OCI-LY3 (cell line): ENCODE data around the gene SMCHD1.
"Not testable (repeated sequence)": the region's sequence is repeated elsewhere in the genome, so short reads cannot be mapped to it uniquely, and the experiment has no call there.

Source experiments
- H2AFZ ChIP-seq: fragments of 200-600, 300-600 bp; shearing (Covaris generic); 2 replicates; pipeline ENCODE4 v1.6.0; 2014; ENCODE audit warnings: antibody characterized with exemption, low read depth, low read length
- H3K27ac ChIP-seq: fragments of 200-600, 300-600 bp; sonication (generic); 2 replicates; pipeline ENCODE4 v1.5.1; 2014; ENCODE audit warnings: mild to moderate bottlenecking, low read length, moderate library complexity, mixed read lengths
- H3K27me3 ChIP-seq: fragments of 200-600, 300-600 bp; sonication (generic); 2 replicates; pipeline ENCODE4 v1.6.1; 2014; ENCODE audit warnings: low read depth, low read length, mixed read lengths
- H3K36me3 ChIP-seq: fragments of 200-600, 300-600 bp; sonication (generic); replicated peaks from 2 replicates; pipeline ENCODE3; 2014; ENCODE audit warnings: low read depth, low read length, mixed read lengths
- H3K4me1 ChIP-seq: fragments of 300-600, 200-600 bp; sonication (generic); 2 replicates; pipeline ENCODE4 v1.6.1; 2014; ENCODE audit warnings: low read length, mixed read lengths
- H3K4me2 ChIP-seq: fragments of 200-600, 300-600 bp; sonication (generic); 2 replicates; pipeline ENCODE4 v1.6.1; 2014; ENCODE audit warnings: low read length, mixed read lengths
- H3K4me3 ChIP-seq: fragments of 300-600, 200-600 bp; sonication (generic); 2 replicates; pipeline ENCODE4 v1.5.1; 2014; ENCODE audit warnings: antibody characterized with exemption, mild to moderate bottlenecking, low read length, moderate library complexity
- H3K79me2 ChIP-seq: fragments of 300-600, 200-600 bp; shearing (Covaris generic); 2 replicates; pipeline ENCODE4 v1.6.1; 2014; ENCODE audit warnings: mild to moderate bottlenecking, low read length, mixed read lengths
- H3K9ac ChIP-seq: fragments of 300-600, 200-600 bp; shearing (Covaris generic); 2 replicates; pipeline ENCODE4 v1.6.0; 2014; ENCODE audit warnings: mild to moderate bottlenecking, low read length, moderate library complexity
- H3K9me3 ChIP-seq: fragments of 200-600, 300-600 bp; shearing (Covaris generic); 2 replicates; pipeline ENCODE4 v1.6.1; 2014; ENCODE audit warnings: low read length, mixed read lengths; ENCODE audit not compliant: insufficient read depth
- H4K20me1 ChIP-seq: fragments of 200-600, 300-600 bp; sonication (generic); 2 replicates; pipeline ENCODE4 v1.6.1; 2016; ENCODE audit warnings: low read length, mixed read lengths; ENCODE audit not compliant: insufficient read depth
- CTCF ChIP-seq: fragments of 200-600, 300-600 bp; sonication (generic); IDR thresholded peaks from 2 replicates; pipeline ENCODE4 v1.5.1; 2014; ENCODE audit warnings: antibody characterized with exemption, low read length, low read depth
- EZH2phosphoT487 ChIP-seq: fragments of 200-600 bp; shearing (Covaris generic); IDR thresholded peaks from 2 replicates; pipeline ENCODE4 v1.6.1; 2018; ENCODE audit warnings: antibody characterized with exemption, mixed run types, low read depth

Gene SMCHD1

GRCh38 chr18:2794159-2794558 lies 138.6 kb downstream of the SMCHD1 start:
- TF ChIP-seq EZH2phosphoT487 (no peak), CTCF (no peak)
- Histone ChIP-seq H3K9me3 (no peaks in the 10 kb centered on the region), H3K9ac (no peak overlapping the region), H3K36me3 (peaks cover 37% of the 10 kb centered on the region), H3K79me2 (no peaks in the 10 kb centered on the region), H3K27me3 (no peaks in the 10 kb centered on the region), H3K4me2 (no peak overlapping the region), H3K27ac (no peak overlapping the region), H4K20me1 (0 out of 2 replicates have a peak, but pooled peaks cover 3% of the 10 kb centered on the region), H3K4me3 (no peak overlapping the region), H2AFZ (no peak overlapping the region), H3K4me1 (peaks cover 14% of the 10 kb centered on the region)

DNA sequence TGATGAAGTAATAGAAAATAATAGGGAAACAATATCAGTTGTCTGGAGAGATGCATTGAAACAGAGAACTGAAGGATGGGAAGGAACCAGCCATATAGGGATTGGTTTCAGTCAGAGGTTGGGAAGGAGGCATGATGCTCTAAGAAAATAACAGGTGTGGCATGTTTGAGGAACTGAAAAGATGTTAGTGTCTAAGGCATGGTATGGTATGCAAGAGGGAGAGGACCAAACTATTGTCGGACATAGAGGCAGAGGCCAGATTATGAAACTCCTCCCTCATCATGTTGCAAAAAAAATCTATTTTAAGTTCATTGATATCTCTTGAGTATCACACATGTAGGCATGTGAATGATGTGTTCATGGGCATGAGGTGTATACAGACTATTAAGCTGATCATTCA lies 142.4 kb downstream of the SMCHD1 start:
- TF ChIP-seq EZH2phosphoT487, result no peak
- TF ChIP-seq CTCF, result no peak
- H3K27me3 ChIP-seq, result no peaks in the 10 kb centered on the region
- no peaks in the 10 kb centered on the region for H3K79me2 ChIP-seq
- 0 out of 2 replicates have a peak, but pooled peaks cover 3% of the 10 kb centered on the region for H4K20me1 ChIP-seq
- no peak overlapping the region for H2AFZ ChIP-seq
- peaks cover 32% of the 10 kb centered on the region for H3K36me3 ChIP-seq
- H3K27ac ChIP-seq, result no peak overlapping the region
- H3K9ac ChIP-seq, result no peak overlapping the region
- H3K4me3 ChIP-seq, result no peak overlapping the region
- H3K4me1 ChIP-seq, result peaks cover 14% of the 10 kb centered on the region
- no peaks in the 10 kb centered on the region for H3K9me3 ChIP-seq
- H3K4me2 ChIP-seq, result no peak overlapping the region

DNA sequence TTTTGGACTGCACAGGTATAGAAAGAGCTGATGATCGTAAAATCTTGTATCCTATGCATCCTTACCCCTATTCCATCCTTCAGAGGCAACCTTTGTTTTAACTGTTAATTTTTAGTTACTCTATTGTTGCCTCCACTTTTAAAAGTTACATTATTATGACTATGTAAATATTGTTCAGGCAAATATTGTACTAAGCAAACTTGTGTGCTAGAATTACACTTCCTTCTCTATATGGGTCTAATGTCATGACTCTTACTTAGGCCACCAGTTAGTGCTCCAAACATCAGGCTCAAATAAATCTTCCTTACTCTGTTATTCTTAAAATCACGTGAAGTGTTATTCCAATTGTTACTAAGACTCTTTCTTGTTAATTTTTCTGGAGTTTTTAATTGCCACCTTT lies 143.8 kb downstream of the SMCHD1 start:
- Histone ChIP-seq H3K4me2 (no peak overlapping the region), H3K9ac (no peak overlapping the region), H3K79me2 (no peaks in the 10 kb centered on the region), H3K36me3 (peaks cover 30% of the 10 kb centered on the region), H4K20me1 (0 out of 2 replicates have a peak, but pooled peaks cover 3% of the 10 kb centered on the region), H3K27me3 (no peaks in the 10 kb centered on the region), H3K27ac (no peak overlapping the region), H2AFZ (no peak overlapping the region), H3K9me3 (no peaks in the 10 kb centered on the region), H3K4me3 (no peak overlapping the region), H3K4me1 (peaks cover 14% of the 10 kb centered on the region)
- TF ChIP-seq EZH2phosphoT487 (no peak), CTCF (no peak)

- Histone ChIP-seq H3K79me2 (no peaks in the 10 kb centered on the region), H2AFZ (no peak overlapping the region), H3K27me3 (no peaks in the 10 kb centered on the region), H3K9me3 (no peaks in the 10 kb centered on the region), H3K36me3 (peaks cover 26% of the 10 kb centered on the region), H3K27ac (no peak overlapping the region), H3K4me1 (no peaks in the 10 kb centered on the region), H3K4me2 (no peak overlapping the region), H3K4me3 (no peak overlapping the region), H3K9ac (no peak overlapping the region), H4K20me1 (no peaks in the 10 kb centered on the region)
- TF ChIP-seq EZH2phosphoT487 (no peak), CTCF (no peak)
Observed at GRCh38 chr18:2805970-2806943, 150.7 kb downstream of the SMCHD1 start.

DNA sequence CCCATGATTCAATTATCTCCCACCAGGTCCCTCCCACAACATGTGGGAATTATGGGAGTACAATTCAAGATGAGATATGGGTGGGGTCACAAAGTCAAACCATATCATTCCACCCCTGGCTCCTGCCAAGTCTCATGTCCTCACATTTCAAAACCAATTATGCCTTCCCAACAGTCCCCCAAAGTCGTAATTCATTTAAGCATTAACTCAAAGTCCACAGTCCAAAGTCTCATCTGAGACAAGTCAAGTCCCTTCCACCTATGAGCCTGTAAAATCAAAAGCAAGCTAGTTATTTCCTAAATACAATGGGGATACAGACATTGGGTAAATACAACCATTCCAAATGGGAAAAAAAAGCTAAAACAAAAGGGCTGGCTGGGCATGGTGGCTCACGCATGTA lies 153.1 kb downstream of the SMCHD1 start:
- H2AFZ ChIP-seq, H3K27ac ChIP-seq: not testable (repeated sequence)

DNA sequence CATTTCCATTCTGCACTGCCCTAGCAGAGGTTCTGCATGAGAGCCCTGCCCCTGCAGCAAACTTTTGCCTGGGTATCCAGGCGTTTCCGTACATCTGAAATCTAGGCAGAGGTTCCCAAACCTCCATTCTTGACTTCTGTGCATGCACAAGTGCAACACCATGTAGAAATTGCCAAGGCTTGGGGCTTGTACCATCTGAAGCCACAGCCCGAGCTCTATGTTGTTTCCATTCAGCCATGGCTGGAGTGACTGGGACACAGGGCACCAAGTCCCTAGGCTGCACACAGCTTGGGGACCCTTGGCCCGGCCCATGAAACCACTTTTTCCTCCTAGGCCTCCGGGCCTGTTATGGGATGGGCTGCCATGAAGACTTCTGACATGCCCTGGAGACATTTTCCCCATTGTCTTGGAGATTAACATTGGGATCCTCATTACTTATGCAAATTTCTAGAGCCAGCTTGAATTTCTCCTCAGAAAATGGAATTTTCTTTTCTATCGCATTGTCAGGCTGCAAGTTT lies 154.2 kb downstream of the SMCHD1 start:
- H3K4me3 ChIP-seq, result not testable (repeated sequence)

More for the DNA sequence above, 153.1 kb downstream of the SMCHD1 start:
- H3K4me1 ChIP-seq, H3K4me2 ChIP-seq, H3K27me3 ChIP-seq, H3K79me2 ChIP-seq, H3K9me3 ChIP-seq, H3K4me3 ChIP-seq, H3K9ac ChIP-seq, H4K20me1 ChIP-seq: not testable (repeated sequence)
- H3K36me3 ChIP-seq, result peaks cover 21% of the 10 kb centered on the region

More for the DNA sequence above, 154.2 kb downstream of the SMCHD1 start:
- peaks cover 19% of the 10 kb centered on the region for H3K36me3 ChIP-seq
- H3K9ac ChIP-seq, H3K27ac ChIP-seq, H3K4me1 ChIP-seq, H3K9me3 ChIP-seq, H3K4me2 ChIP-seq, H3K27me3 ChIP-seq, H2AFZ ChIP-seq, H4K20me1 ChIP-seq, H3K79me2 ChIP-seq: not testable (repeated sequence)
